Stimulated activated CD8-positive, alpha-beta memory T cell treated with anti-CD3 and anti-CD28 coated beads, Interleukin-12 subunit alpha, Interleukin-12 subunit beta, amount 100 ng/mL, for 4 hours (primary cell): ENCODE measurements around the gene CBFB.

ENCODE experiments used
- DNase-seq: peaks from one replicate; pipeline ENCODE4 v3.0.0-alpha.2; 2020; ENCODE audit warnings: low read depth

CBFB gene

GRCh38 chr16:67137605-67138004 lies 108.7 kb downstream of the CBFB start:
- no peak for DNase-seq

GRCh38 chr16:67141391-67141790 lies 112.4 kb downstream of the CBFB start:
- DNase-seq, result no peak

- no peak for DNase-seq
Observed at GRCh38 chr16:67142342-67142741, 113.4 kb downstream of the CBFB start.

GRCh38 chr16:67144943-67145342 lies 116.0 kb downstream of the CBFB start:
- DNase-seq, result no peak

- DNase-seq, result no peak
Observed at GRCh38 chr16:67145746-67146145, 116.8 kb downstream of the CBFB start.

- no peak for DNase-seq
Observed at GRCh38 chr16:67146523-67147357, 117.8 kb downstream of the CBFB start.

GRCh38 chr16:67147437-67148140 lies 118.6 kb downstream of the CBFB start:
- DNase-seq, result no peak

- DNase-seq, result no peak
Observed at GRCh38 chr16:67148221-67148620, 119.3 kb downstream of the CBFB start.

GRCh38 chr16:67148656-67149275 lies 119.8 kb downstream of the CBFB start:
- DNase-seq, result no peak

GRCh38 chr16:67149276-67150046 lies 120.5 kb downstream of the CBFB start:
- DNase-seq, result no peak

GRCh38 chr16:67150047-67150832 lies 121.3 kb downstream of the CBFB start:
- DNase-seq, result no peak
